ENCODE data around the gene RFESD. TPM values are rescaled to one million over a fixed set of nuclear protein-coding genes. Genes with fewer than 3 reads are reported as not detected.

RFESD gene
- total and polyA plus RNA-seq, 2 of the 13 experiments (the other 11 are each of a cell fraction or from before 2014, with no cell fraction given) = 1.1 to 2.2 TPM

DNA sequence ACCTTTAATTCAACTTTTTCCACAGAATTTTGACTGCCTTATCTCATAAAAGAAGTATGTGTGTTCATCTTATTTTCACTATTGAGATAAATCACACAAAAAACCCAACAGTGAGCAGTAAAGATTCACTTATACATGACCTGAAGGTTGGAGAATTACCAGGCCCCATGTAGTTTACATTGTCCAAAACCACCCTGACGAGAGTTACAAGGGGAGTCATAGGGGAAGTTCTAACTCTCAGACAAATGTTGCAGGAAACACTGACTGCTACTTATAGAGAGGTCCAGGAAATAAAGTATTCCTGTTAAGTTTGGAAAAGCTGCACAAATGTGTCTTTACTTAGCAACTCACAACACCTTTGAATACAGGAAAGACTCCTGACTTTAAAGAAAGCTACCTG is 22.2 kb downstream of the RFESD start (continued):
- TF ChIP-seq, protein P1, sequence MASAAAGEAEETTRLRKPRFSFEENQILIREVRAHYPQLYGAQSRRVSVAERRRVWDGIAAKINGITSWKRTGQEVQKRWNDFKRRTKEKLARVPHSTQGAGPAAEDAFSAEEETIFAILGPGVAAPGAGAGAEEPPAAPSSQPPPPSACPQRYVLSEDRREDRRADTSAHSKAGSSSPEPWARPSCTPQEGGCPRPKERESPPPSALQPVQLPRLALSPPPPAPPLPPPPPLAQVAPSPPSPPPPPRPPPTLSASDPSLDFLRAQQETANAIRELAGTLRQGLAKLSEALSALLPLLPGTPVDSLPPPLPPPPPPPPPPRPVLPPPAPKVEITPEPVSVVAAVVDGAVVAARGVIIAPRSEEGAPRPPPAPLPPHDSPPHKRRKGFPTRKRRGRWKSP (CRISPR knock-in tag; IDR thresholded peaks at IDR 0.05) = no peak
- TF ChIP-seq, protein P2, sequence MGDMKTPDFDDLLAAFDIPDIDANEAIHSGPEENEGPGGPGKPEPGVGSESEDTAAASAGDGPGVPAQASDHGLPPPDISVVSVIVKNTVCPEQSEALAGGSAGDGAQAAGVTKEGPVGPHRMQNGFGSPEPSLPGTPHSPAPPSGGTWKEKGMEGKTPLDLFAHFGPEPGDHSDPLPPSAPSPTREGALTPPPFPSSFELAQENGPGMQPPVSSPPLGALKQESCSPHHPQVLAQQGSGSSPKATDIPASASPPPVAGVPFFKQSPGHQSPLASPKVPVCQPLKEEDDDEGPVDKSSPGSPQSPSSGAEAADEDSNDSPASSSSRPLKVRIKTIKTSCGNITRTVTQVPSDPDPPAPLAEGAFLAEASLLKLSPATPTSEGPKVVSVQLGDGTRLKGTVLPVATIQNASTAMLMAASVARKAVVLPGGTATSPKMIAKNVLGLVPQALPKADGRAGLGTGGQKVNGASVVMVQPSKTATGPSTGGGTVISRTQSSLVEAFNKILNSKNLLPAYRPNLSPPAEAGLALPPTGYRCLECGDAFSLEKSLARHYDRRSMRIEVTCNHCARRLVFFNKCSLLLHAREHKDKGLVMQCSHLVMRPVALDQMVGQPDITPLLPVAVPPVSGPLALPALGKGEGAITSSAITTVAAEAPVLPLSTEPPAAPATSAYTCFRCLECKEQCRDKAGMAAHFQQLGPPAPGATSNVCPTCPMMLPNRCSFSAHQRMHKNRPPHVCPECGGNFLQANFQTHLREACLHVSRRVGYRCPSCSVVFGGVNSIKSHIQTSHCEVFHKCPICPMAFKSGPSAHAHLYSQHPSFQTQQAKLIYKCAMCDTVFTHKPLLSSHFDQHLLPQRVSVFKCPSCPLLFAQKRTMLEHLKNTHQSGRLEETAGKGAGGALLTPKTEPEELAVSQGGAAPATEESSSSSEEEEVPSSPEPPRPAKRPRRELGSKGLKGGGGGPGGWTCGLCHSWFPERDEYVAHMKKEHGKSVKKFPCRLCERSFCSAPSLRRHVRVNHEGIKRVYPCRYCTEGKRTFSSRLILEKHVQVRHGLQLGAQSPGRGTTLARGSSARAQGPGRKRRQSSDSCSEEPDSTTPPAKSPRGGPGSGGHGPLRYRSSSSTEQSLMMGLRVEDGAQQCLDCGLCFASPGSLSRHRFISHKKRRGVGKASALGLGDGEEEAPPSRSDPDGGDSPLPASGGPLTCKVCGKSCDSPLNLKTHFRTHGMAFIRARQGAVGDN (CRISPR knock-in tag; IDR thresholded peaks at IDR 0.05) = no peak
- TF ChIP-seq REL (CRISPR knock-in tag; conservative IDR thresholded peaks at IDR 0.05) = no peak

DNA sequence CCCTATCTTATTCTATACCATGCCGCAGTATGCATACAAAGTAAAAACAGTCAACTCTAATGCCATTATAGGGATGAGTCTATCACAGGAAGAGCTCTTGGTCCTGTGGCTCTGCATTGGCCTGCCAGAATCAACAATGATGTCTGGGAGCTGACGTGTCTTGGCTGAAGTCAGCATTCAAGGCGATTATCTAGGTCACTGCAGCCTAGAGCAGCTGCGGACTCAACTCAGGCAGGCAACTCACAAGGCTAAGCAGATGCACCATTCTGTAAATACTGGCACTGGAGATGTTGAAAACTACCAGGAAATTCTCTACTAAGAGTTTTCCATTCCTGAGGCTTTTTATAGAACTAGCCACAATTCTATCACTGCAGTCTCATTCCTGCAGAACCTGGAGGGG is 23.0 kb downstream of the RFESD start:
- FAIRE-seq (no peak), ATAC-seq (no peak), DNase-seq (ENCODE audit: low spot score) (no peak)
- Histone ChIP-seq H3K4me2 (ENCODE audit: low read depth, low read length) (no peak overlapping the region), H3K9me3 (ENCODE audit: low read length) (no peaks in the 10 kb centered on the region), H2AFZ (ENCODE audit: low read length) (no peak overlapping the region), H3K4me1 (ENCODE audit: insufficient read depth, low read length) (peaks cover 45% of the 10 kb centered on the region), H3K27ac (ENCODE audit: extremely low read length, insufficient read depth, low read length) (no peak overlapping the region), H3K36me3 (replicated peaks in 1 of 2; ENCODE audit: control insufficient read depth in 1 of 2, insufficient read depth in 2 of 2, low read length in 2 of 2) (no peaks in the 10 kb centered on the region), H3K79me2 (ENCODE audit: insufficient read depth, low read length) (no peaks in the 10 kb centered on the region), H3K9ac (ENCODE audit: insufficient read depth, low read depth, low read length) (no peak overlapping the region), H3K4me3 (replicated peaks in 1 of 3; ENCODE audit: insufficient read depth in 1 of 3, low read depth in 2 of 3, low read length in 3 of 3) (no peak overlapping the region), H3K27me3 (ENCODE audit: control insufficient read depth in 1 of 2, insufficient read depth in 2 of 2, low read length in 2 of 2) (no peaks in the 10 kb centered on the region), H4K20me1 (ENCODE audit: insufficient read depth, low read length) (no peaks in the 10 kb centered on the region)
- no TSS peak for BruUV-seq (replicated peaks)
- CTCF ChIA-PET (ENCODE audit: low intra/inter-chr PET ratio, low total read pairs) = no interaction called here
- in situ Hi-C loops (cut with HindIII; ENCODE audit: extremely low pct_ligation_motif_present, low pct_unique_long_range_greater_than_20kb) (no loop called here), intact Hi-C loops (cut with micrococcal nuclease; ENCODE audit: unreplicated experiment) (no loop called here)
- 53% methylated on average over 3 of the region's 4 CpGs for WGBS (ENCODE audit: low lambda C conversion rate)
- POLR2A ChIA-PET = no interaction called here
- TF ChIP-seq ZNF709 (CRISPR knock-in tag; IDR thresholded peaks at IDR 0.05) (0 out of 2 replicates have a peak, but pooled peaks have one; percentile 33), SNAI1 (CRISPR knock-in tag; IDR thresholded peaks at IDR 0.05; ENCODE audit: borderline replicate concordance) (no peak)
